Osteocyte (in vitro differentiated cells): Measurements from ENCODE around the gene PRPSAP2. TPM values are rescaled to one million over a fixed set of nuclear protein-coding genes. Genes with fewer than 3 reads are reported as not detected.
A peak's percentile ranks its signal among the peaks of the same experiment; 100 is the strongest.
"Not testable (repeated sequence)": the region's sequence is repeated elsewhere in the genome, so short reads cannot be mapped to it uniquely, and the experiment has no call there.

Source experiments
- DNase-seq: peaks from one replicate; pipeline ENCODE4 v3.0.0; 2021; ENCODE audit warnings: mixed read lengths; ENCODE audit not compliant: unreplicated experiment; ENCODE audit errors: extremely low spot score
- H3K27ac Mint-ChIP-seq: one replicate; pipeline ENCODE4 v1.8.0; 2021; ENCODE audit warnings: mild to moderate bottlenecking, mixed read lengths; ENCODE audit not compliant: unreplicated experiment
- H3K27me3 Mint-ChIP-seq: one replicate; pipeline ENCODE4 v1.8.0; 2021; ENCODE audit warnings: mixed read lengths; ENCODE audit not compliant: unreplicated experiment
- H3K36me3 Mint-ChIP-seq: one replicate; pipeline ENCODE4 v1.8.0; 2021; ENCODE audit warnings: mixed read lengths; ENCODE audit not compliant: unreplicated experiment
- H3K4me1 Mint-ChIP-seq: one replicate; pipeline ENCODE4 v1.8.0; 2021; ENCODE audit warnings: mixed read lengths; ENCODE audit not compliant: unreplicated experiment
- H3K4me3 Mint-ChIP-seq: one replicate; pipeline ENCODE4 v1.8.0; 2021; ENCODE audit warnings: mild to moderate bottlenecking, moderate library complexity, mixed read lengths; ENCODE audit not compliant: unreplicated experiment
- H3K9me3 Mint-ChIP-seq: one replicate; pipeline ENCODE4 v1.8.0; 2021; ENCODE audit warnings: mixed read lengths; ENCODE audit not compliant: unreplicated experiment
- long read RNA-seq: library from polyadenylated mRNA; unstranded; transcript quantifications from one replicate; pipeline ENCODE4 v2.0.0, GENCODE V29; 2021
- total RNA-seq: library from RNA; stranded (reverse); gene quantifications from 2 replicates; pipeline ENCODE4 v1.2.1, GENCODE V29; 2021
- TF ChIP-seq, protein P1 (sequence below): fragments of 200-600 bp; sonication (generic); IDR thresholded peaks from 2 replicates; pipeline ENCODE4 v1.5.0; 2021; ENCODE audit warnings: antibody characterized with exemption, mild to moderate bottlenecking, moderate library complexity

PRPSAP2 gene, protein sequence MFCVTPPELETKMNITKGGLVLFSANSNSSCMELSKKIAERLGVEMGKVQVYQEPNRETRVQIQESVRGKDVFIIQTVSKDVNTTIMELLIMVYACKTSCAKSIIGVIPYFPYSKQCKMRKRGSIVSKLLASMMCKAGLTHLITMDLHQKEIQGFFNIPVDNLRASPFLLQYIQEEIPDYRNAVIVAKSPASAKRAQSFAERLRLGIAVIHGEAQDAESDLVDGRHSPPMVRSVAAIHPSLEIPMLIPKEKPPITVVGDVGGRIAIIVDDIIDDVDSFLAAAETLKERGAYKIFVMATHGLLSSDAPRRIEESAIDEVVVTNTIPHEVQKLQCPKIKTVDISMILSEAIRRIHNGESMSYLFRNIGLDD
- 25.7 and 27.1 TPM in 2 replicates for total RNA-seq
- long read RNA-seq, transcript PRPSAP2-216 (10 exons, 1,872 nt) = minor isoform, 5 of 247 reads
- long read RNA-seq, transcript PRPSAP2-201 (12 exons, 1,910 nt) = major isoform, 102 of 247 reads
- long read RNA-seq, partial matches to known transcripts = 2 of 247 reads
- long read RNA-seq, other reads (novel, unspliced or antisense) = 138 of 247 reads

- DNase-seq = peak; percentile 98
- Mint-ChIP-seq H3K27me3 (no peaks in the 10 kb centered on the region), H3K27ac (peak within 1 kb of the TSS; percentile 88), H3K4me1 (peaks cover 38% of the 10 kb centered on the region), H3K4me3 (peak within 1 kb of the TSS; percentile 93), H3K36me3 (no peaks in the 10 kb centered on the region), H3K9me3 (no peaks in the 10 kb centered on the region)
- TF ChIP-seq, protein P1, sequence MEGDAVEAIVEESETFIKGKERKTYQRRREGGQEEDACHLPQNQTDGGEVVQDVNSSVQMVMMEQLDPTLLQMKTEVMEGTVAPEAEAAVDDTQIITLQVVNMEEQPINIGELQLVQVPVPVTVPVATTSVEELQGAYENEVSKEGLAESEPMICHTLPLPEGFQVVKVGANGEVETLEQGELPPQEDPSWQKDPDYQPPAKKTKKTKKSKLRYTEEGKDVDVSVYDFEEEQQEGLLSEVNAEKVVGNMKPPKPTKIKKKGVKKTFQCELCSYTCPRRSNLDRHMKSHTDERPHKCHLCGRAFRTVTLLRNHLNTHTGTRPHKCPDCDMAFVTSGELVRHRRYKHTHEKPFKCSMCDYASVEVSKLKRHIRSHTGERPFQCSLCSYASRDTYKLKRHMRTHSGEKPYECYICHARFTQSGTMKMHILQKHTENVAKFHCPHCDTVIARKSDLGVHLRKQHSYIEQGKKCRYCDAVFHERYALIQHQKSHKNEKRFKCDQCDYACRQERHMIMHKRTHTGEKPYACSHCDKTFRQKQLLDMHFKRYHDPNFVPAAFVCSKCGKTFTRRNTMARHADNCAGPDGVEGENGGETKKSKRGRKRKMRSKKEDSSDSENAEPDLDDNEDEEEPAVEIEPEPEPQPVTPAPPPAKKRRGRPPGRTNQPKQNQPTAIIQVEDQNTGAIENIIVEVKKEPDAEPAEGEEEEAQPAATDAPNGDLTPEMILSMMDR = no peak
Measured at GRCh38 chr17:18857864-18858566, at the start of gene PRPSAP2. Gene PRPSAP2 (plus strand): TSS chr17:18858131. CDS start chr17:18865834, 7,703 bp downstream.

DNA sequence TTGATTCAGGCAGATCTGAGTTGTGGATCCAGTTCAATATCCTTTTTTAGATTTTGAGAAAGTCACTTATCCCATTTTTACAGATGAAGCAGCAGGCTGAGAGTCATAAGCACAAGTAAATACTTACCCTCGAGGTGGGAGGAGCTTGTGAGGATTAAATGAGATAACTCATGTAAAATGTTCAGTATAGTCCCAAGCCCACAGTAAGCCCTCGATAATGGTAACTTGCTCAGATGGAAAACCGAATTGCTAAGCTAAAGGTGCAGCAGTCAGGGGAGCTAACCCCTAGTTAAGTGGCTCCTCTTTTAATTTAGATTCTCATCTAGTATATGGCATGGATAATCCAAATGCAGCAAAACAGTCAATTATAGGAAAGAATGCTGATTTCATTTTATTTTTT lies 42.0 kb upstream of the PRPSAP2 start:
- not testable (repeated sequence) for H3K9me3 Mint-ChIP-seq, DNase-seq, H3K27me3 Mint-ChIP-seq, H3K27ac Mint-ChIP-seq, H3K4me3 Mint-ChIP-seq, H3K36me3 Mint-ChIP-seq, H3K4me1 Mint-ChIP-seq

GRCh38 chr17:18816489-18817371 lies 41.2 kb upstream of the PRPSAP2 start:
- not testable (repeated sequence) for H3K27me3 Mint-ChIP-seq, H3K36me3 Mint-ChIP-seq, H3K9me3 Mint-ChIP-seq, H3K27ac Mint-ChIP-seq, H3K4me3 Mint-ChIP-seq, DNase-seq, H3K4me1 Mint-ChIP-seq
- TF ChIP-seq, protein P1 = peak; percentile 76

GRCh38 chr17:18821430-18821829 lies 36.5 kb upstream of the PRPSAP2 start:
- not testable (repeated sequence) for H3K27me3 Mint-ChIP-seq, H3K36me3 Mint-ChIP-seq, H3K4me3 Mint-ChIP-seq, H3K9me3 Mint-ChIP-seq, H3K27ac Mint-ChIP-seq, H3K4me1 Mint-ChIP-seq, DNase-seq

DNA sequence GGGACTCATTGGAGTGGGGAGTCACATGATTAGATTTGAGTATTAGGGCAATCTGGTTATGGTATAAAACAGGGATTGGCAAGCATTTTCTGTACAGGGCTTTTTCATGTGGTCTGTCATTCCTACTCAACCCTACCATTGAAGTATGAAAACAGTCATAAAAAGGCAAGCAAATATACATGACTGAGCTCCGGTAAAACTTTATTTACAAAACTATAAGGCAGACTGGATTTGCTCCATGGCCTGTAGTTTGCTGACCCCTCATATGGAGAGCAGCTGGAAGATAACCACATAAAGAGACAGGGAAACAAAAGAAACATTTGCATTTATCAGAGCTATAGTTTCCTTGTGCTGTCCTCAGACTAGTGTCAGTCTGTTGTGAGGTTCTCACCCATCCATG lies 30.3 kb upstream of the PRPSAP2 start:
- H3K4me1 Mint-ChIP-seq, H3K4me3 Mint-ChIP-seq, H3K36me3 Mint-ChIP-seq, H3K27ac Mint-ChIP-seq, H3K27me3 Mint-ChIP-seq, DNase-seq, H3K9me3 Mint-ChIP-seq: not testable (repeated sequence)

- TF ChIP-seq, protein P1 = no peak
- no peaks in the 10 kb centered on the region for H3K27me3 Mint-ChIP-seq
- H3K9me3 Mint-ChIP-seq = no peaks in the 10 kb centered on the region
- DNase-seq = no peak
- no peaks in the 10 kb centered on the region for H3K36me3 Mint-ChIP-seq
- peaks cover 16% of the 10 kb centered on the region for H3K4me1 Mint-ChIP-seq
- no peak overlapping the region for H3K27ac Mint-ChIP-seq
- H3K4me3 Mint-ChIP-seq = no peak overlapping the region
Measured at GRCh38 chr17:18848501-18848900, 9.4 kb upstream of the PRPSAP2 start.
